Smooth muscle cell of the brain vasculature (primary cell): ENCODE measurements around the gene ATP1A1.

Experiments used
- DNase-seq: peaks from one replicate; pipeline ENCODE4 v3.0.0-alpha.2; 2012; ENCODE audit warnings: low read depth, low spot score

The ATP1A1 gene

DNA sequence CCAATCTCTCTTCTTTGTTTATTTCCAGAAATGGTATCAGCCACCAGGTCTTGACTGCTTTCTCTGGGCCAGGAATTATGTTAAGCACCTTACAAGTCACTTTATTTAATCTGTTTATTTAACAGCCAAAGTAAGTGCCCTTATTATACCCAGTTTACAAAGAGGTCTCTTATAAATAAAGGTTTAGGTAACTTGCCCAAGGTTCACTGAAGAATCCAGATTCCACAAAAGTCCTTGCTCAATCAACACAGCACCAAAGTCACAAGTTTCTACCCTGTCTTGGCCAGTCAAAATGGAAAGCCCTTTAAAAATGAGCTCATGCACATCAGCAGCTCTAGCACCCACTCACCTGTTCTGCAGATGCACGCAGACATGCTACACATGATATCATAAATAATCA lies 28.0 kb upstream of the ATP1A1 start:
- DNase-seq, result no peak

DNA sequence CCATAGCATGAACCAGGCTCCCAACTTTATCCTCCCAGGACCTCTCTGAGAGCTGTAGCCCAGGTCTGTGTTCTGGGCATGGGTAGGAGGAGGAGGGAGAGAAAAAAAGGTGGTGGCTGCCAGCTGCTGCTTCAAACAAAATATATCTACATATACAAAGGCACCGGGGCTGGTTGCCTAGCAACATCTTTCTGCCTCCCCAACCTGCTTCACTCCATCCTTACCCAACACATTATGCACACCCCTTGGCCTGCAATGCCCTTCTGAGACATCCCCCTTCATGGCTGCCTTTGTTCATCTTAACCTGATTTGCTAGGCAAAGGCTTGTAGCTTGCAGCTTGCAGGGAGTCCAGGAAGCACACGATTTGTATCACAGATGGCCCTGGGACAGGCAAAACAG lies 27.2 kb upstream of the ATP1A1 start:
- no peak for DNase-seq

DNA sequence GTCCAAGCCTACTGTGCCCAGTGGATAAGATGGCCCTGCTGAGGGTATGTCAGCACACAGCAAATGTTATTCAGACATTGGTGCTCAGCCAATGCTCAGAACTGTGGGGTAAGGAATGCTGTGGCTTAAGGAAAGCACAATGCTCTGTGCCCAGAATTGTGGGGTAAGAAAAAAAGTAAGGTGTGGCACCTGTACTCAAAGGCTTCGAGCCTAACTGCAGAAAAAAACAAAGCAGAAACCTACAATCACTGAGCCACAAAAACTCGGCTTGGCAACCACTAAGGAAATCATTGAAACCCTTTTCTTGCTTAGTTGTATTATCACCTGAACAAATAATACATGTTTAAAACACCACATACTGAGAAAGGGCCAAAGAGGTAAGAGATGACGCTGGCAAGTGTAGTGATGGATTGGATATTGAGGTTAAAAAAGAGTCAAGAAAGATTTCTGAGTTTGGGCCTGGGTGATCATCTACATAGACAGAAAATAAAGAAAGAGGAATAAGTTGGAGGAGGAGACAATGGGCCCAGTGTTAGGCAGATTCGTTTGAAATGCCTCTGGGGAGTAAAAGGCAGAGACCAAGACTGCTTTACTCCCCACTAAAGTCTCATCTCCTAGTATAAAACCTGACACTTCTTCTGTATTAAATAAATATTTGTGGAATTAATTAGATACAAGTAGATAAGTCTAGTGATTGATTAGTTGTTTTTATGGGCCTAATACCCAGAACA lies 25.9 kb upstream of the ATP1A1 start:
- no peak for DNase-seq

DNA sequence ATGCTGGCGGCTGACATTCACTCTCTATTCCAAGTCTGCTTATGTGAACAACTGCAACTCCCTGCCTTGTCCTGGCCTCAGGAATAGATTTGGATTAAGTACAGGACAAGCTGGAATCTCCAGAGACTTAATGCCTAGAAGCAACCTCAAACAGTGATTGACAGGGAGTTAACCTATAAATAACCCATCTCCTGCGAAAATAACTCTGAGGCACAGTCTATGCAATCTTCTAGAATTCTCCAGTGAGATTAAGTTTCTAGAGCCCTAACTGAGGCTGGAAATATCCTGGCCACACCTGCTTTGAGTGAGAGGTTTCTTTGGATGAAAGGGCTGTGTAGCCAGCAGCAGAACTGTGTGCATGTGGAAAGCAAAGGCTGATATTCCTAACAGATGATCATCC lies 25.3 kb upstream of the ATP1A1 start:
- DNase-seq, result no peak

DNA sequence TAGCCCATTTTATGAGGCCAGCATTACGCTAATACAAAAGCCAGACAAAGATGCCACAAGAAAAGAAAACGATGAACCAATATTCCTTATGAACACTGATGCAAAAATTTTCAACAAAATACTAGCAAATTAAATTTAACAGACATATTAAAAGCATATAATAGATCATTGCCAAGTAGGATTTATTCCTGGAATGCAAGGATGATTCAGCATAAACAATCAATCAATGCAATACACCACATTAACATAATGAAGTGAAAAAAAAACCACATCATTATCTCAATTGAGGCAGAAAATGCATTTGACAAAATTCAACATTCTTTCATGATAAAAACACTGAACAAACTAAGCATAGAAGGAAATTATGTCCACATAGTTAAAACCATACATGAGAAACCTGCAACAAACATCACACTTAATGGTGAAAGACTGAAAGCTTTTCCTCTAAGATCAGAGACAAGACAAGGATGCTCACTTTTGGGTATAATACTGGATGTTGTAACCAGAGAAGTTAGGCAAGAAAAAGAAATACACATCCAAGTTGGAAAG lies 22.9 kb upstream of the ATP1A1 start:
- no peak for DNase-seq

DNA sequence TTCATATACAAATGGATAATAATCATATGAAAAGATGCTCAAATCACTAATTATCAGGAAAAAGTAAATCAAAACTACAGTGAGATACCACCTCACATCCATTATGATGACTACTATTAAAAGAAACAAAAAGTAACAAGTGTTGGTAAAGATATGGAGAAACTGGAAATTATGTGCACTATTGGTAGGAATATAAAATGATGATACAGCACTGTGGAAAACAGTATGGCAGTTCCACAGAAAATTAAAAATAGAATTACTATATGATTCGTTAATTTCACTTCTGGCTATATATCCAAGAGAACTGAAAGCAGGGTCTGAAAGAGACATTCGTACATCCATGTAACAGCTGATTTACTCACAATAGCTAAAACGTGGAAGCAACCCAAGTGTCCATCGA lies 21.1 kb upstream of the ATP1A1 start:
- DNase-seq, result no peak

DNA sequence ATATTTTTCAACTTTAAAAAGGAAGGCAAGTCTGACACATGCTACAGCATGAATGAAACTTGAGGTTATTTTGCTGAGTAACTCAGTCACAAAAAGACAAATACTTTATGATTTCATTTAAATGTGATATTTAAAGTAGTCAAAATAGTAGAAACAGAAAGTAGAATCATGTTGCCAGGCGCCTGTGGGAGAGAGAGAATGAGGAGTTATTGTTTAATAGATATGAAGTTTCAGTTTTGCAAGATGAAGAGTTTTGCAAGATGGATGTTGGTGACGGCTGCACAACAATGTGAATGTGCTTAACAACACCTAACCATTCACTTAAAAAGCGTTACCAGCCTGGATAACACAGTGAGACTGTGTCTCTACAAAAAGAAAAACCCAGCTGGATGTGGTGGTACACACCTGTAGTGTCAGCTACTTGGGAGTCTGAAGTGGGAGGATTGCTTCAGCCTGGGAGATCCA lies 20.7 kb upstream of the ATP1A1 start:
- no peak for DNase-seq

DNA sequence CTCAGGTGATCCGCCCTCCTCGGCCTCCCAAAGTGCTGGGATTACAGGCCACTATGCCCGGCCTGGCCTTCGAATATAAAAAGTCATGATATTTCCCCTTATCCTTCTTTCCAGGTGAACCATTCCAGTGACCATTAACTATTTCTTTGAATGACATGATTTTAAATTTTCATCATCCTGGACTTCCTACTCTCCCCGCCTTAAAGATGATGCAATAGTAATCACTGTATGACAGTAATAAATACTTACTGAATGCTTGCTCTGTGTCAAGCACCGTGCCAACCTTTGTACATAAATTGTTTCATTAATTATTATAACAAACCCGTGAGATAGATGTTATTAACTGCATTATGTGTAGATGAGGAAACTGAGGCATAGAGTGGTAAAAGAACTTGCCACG lies 19.9 kb upstream of the ATP1A1 start:
- no peak for DNase-seq

DNA sequence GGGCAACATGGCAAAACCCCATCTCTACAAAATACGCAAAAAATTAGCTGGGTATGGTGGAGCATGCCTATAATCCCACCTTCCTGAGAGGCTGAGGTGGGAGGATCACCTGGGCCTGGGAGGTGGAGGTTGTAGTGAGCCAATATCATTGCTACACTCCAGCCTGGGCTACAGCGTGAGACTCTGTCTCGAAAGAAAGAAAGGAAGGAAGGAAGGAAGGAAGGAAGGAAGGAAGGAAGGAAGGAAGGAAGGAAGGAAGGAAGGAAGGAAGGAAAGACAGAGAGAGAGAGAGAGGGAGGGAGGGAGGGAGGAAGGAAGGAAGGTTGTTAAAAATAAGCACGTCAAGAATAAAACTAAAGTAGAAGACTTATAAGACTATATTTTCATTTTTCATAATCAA lies 17.0 kb upstream of the ATP1A1 start:
- DNase-seq, result no peak

DNA sequence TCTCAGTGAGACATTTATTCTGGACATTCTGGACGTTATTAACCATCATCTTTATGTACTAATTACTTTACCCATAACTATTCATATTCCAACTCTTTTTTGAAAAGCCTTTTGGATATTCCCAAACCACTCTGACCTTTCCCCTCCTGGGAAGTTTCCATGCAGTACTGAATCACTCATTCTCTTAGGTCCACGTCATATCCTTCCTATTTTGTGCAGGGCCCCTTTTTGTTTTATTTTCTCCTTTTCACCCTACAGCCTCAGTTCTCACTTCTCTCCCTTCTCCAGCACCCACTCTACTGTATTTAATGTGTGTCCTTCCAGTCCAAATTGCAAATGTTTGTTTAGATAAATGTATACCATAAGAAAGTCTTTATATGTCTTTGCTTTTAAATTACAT lies 16.4 kb upstream of the ATP1A1 start:
- no peak for DNase-seq

DNA sequence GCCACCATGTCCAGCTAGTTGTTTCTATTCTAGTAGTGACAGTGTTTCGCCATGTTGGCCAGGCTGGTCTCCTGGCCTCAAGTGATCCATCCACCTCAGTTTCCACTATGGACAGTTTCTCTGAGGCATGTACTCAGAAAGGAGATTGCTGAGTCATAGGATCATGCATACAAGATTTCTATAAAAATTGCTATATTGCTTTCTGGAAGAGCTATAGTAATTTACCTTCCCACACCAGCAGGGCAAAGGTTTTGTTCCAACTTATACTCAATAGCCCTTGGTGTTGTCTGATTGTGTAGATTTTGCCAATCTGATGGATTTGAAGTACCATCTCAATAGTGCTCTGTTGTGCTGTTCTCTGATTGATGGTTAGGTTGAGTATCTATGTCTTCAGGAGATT lies 15.6 kb upstream of the ATP1A1 start:
- no peak for DNase-seq

DNA sequence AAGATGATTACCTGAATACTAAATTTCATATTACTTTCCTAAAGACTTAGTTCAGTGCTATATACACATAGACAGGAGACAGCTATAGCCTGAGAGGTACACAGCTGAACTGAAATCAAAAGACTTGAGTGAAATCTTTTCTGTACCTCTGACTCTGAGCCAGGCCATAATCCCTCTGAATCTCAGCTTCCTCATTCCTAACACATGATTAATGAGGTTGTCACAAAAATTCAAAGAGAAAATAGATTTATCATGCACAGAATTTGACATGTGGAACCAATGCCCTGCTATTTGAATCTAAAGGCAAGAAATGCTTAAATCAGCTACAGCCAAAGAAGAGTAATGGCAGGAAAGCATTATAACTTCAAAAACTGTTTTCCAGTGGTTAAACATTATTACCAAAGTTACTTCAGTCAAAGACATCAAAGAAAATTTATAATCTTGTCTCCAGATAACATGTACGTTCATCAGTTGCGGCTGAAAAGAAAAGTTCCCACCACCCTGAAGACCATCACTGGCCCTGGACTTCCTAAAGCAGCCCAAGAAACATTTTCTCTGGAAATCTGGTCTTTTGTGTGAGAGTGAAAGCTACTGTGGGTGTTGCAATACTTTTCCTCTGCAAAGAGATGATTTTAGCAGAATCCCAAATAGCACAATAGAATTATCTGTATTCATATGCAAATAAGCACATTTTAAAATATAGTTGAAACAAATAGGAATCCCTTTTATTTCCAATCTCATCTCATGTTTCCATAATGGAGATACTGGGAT lies 13.8 kb upstream of the ATP1A1 start:
- DNase-seq, result no peak

DNA sequence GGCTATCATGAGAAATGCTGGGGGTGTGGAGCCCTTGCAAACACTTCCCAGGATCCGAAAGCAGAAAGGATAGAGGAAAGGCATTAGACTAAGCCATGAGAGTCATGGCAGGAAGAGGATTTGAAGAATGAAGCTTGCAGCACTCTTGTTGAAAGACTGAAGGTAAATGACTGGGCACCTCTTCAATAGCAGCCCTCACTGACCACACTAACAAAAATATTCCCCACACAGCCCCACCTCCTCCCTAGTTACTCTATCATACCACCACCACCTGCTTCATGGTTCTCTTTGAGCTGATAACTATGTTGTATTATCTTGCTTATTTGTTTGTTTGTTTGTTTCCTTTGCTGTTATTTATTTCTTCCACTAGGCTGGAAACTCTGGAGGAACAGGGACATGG lies 13.2 kb upstream of the ATP1A1 start:
- DNase-seq, result no peak

DNA sequence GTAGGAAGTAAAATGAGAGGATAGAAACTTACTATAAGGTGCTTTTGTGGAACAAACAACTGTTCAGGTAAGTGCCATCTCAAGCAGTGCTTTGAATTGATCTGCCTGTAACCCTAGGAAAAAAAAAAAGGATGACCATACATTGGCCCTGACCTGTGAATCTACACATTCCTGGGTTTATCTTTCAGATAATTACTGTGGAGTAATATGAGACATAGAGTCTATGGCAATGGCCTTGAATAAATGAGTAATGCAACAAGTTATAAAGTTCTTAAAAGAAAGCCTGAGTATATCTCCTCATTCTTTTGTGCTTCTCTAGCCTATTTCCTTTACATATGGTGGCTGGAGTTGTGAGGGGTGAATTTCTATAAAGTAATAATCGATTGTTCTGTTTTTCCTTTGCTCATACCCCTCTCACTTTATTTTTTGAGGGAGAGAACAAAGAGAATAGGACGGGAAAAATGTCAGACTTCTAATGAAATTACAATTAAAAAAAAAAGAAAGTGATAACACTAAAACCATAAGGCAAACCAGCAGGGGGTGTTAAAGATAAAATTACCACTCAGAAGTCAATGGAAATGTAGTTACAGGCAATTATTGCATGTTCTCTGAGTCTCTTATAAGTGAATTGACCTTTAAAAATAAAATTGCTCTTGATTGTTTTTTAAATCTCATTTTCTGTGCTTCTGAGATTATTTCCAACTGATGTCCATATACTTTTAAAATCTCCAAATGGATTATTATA lies 12.4 kb upstream of the ATP1A1 start:
- DNase-seq, result no peak

DNA sequence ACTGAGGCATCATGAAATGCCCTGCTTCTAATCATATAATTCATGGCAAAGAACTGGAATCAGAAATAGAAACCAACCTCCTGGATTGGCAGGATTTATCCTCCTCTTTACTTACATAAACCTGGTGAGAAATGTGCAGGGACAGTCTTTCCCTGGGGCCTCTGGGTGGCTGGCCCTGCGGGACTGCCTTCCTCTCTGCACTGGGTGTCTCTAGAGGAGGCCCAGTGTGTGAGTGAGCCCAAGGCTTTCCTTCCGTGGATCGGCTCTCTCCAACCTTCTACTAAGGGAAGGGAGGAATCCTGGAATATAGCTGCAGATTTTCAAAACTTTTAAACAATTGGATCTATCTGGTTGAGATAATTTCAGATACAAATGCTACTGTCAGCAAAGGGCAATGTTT lies 11.4 kb upstream of the ATP1A1 start:
- DNase-seq, result no peak

DNA sequence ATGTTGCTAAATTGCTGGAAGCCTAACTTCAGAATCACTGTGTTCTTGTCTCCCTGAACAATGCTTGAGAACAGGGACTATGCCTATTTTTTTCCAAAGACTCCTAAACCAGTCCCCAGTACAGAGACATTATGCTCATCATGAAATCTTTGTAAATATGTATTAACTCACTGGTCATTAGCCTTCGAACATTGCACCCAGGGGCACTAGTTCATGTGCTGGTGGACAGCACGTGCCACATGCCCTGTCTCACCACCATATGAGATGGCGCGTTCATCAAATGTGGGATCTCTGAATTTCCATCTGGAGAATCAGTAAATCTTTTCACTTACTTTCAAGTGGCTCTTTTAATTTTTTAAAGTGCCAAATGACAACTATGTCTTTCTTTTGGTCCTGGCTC lies 11.0 kb upstream of the ATP1A1 start:
- DNase-seq, result no peak

DNA sequence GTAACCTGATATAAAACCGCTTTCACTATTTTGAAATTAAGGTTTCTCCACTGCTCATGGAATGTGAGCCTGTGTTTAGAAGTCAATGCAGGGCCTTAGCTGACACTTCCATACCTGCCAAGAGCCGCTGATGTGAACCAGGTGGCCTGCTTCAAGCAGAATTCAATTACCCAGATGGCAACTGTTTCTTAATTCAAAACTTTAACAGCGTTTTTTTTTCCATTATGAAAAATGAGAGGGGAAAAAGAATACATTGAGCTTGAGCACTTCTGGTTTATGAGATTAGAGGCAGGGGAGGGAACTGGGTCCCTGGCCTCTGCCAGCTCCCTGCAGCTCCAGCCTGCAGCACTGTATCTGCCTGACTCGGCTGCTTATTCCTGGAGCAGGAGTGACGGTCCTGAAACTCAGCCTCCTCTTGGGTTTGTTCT lies 7.7 kb upstream of the ATP1A1 start:
- no peak for DNase-seq

DNA sequence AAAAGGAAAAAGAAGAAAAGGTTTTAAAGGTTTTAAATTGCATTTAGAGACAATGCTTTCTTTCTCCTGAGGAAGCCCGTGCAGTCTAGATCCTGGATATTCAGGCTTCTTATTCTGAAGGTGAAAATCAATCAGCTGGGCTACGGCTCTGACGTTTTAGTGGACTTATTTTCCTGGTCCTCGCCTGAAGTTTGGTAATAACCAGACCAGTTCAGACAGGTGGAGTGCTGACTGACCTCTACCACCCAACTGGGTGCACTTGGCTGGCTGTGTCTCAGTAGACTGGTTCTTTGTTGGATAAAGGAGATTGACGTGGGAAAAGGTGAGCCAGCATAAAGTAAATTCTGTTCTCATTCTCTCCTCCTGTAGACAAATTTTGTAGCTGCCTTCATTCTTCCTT lies 7.2 kb upstream of the ATP1A1 start:
- DNase-seq, result no peak

DNA sequence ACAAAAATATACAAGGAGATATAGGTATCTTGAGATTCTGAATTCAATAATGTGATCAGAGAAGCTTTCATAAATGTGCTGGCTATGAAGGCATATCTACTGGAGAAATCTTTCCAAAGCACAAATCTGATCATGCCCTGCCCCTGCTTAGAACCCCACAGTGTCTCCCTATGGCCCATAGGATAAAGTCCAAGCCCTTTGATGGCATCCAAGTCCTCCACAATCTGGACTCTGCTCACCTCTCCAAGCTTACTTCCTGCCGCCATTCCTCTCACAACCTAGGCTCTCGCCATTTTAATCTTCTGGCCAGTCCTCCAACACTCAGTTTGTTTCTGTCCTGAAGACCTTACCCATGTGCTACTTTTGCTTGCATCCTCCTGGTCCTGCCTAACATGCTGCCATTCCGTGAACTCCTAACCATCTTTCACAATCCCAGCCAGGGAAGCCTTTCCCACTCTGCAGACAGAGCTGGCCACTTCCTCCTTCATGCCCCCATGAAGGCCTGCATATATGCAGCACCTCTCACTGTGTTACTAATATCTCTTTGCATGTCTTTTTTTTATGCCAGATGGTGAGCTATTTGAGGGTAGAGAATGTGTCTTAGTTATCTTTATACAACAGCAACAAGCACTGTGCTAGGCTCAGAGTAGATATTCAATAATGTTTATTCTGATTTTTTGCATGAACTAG lies 5.6 kb upstream of the ATP1A1 start:
- DNase-seq, result no peak

DNA sequence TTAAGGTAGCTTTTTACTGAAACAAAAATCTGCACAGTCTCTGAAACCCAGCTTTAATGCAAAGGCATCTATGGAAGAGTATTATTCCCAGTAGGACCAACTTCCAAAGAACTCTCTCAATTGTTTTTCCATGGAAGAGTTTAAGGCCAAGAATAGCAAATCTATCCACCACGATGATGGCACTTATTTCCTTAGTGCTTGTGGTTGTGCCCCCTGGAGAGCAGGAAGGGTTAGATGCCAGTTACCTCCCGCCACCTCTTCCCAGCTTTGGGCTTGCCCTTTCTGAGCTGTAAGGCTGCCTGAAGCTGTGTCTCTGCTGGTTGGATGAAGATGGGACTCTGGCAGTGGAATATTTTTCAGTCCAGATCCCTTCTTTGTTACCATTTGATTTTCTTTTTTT lies 4.8 kb upstream of the ATP1A1 start:
- no peak for DNase-seq

DNA sequence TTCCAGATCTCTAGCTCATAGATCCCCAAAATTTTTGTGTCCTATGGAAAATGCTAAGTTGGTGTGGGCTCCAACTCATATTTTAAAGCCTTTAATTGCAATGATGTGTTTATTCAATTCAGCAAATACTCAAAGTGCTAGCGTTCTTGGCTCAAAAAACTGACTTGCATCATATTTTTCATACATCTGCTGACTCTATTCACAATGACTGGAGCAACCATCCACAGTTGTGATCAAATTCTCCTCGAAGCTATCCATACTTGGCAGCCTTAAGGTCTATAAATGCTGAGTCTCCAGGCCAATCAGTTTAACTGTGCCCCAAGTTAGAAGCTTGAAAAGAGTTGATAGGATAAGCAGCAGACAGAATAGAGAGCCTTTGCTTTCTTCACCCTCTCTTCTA lies 2.9 kb upstream of the ATP1A1 start:
- DNase-seq, result no peak

DNA sequence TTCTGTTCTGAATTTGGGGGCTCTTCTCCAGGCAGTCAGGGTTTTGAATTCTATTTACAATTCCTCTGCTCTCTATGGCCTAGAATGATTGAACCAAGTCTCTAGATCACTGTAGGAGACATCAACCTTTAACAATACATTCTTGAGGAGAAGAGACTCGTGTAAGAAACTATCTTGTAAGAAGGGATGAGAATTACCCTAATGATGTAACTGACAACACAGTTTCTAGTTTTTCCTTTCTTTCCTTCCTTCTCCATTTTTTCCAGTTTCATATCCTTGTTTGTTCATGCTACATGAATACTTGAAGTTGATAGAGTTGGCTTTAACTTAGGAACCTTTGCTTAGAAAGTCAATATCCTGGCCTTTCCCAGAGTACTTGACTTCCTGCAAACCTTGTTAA lies 1.3 kb upstream of the ATP1A1 start:
- no peak for DNase-seq
